ENCODE data around the gene NDUFV1. TPM values are rescaled to one million over a fixed set of nuclear protein-coding genes. Genes with fewer than 3 reads are reported as not detected.
"Not testable (repeated sequence)": the region's sequence is repeated elsewhere in the genome, so short reads cannot be mapped to it uniquely, and the experiment has no call there.

NDUFV1 gene
- total and polyA plus RNA-seq, 2 donors (not counting 1 experiment from before 2014, with no cell fraction given), result 238 to 315 TPM

- Mint-ChIP-seq H3K27ac (peak overlapping the region; percentile 21), H3K4me3 (peak overlapping the region; percentile 14)
Measured at GRCh38 chr11:67617243-67617953, 10.7 kb downstream of the NDUFV1 start.

GRCh38 chr11:67618901-67619659, 12.3 kb downstream of the NDUFV1 start:
- H2AFZ ChIP-seq (ENCODE audit: insufficient read depth, low read depth, low read length, poor library complexity, severe bottlenecking); intact Hi-C loops (cut with micrococcal nuclease); H3K9me3 ChIP-seq (ENCODE audit: control extremely low read depth in 1 of 3, control insufficient read depth in 2 of 3, insufficient read depth in 1 of 3, low read length in 2 of 3); H3K9ac ChIP-seq (ENCODE audit: low read length); ATAC-seq (ENCODE audit: low read depth); H3K4me3 Mint-ChIP-seq; H3K27ac ChIP-seq (ENCODE audit: low read length in 2 of 2); DNase-seq; H3K27me3 ChIP-seq (replicated peaks in 1 of 4; ENCODE audit: control extremely low read depth in 1 of 4, control insufficient read depth in 3 of 4, insufficient read depth in 4 of 4, low read length in 3 of 4); H3K4me3 ChIP-seq (ENCODE audit: control extremely low read depth in 1 of 5, extremely low read depth in 1 of 5, insufficient read depth in 1 of 5, low read depth in 2 of 5, low read length in 4 of 5); H3K9me3 Mint-ChIP-seq (ENCODE audit: insufficient read depth); H3K4me2 ChIP-seq (replicated peaks; ENCODE audit: low read depth, low read length, poor library complexity, severe bottlenecking); H3K36me3 ChIP-seq (replicated peaks in 1 of 2; ENCODE audit: control extremely low read depth in 1 of 2, control insufficient read depth in 1 of 2, extremely low read depth in 1 of 2, insufficient read depth in 2 of 2, low read length in 1 of 2); POLR2A ChIA-PET; H3K79me2 ChIP-seq (ENCODE audit: control insufficient read depth, insufficient read depth, low read length); H3K27ac Mint-ChIP-seq; H3K27me3 Mint-ChIP-seq; H4K20me1 ChIP-seq (ENCODE audit: control insufficient read depth, insufficient read depth, low read length, poor library complexity, severe bottlenecking): not testable (repeated sequence)
- peaks cover 23 to 25% of the 10 kb centered on the region in 2 donors for H3K4me1 ChIP-seq (ENCODE audit: control insufficient read depth in 2 of 2, insufficient read depth in 2 of 2, low read length in 2 of 2)
- peaks cover 31% of the 10 kb centered on the region for H3K4me1 Mint-ChIP-seq
- CTCF ChIA-PET, result interaction anchor here (1.0 to 8.0 kb wide), 4 partner anchors 10 to 47 kb away, joined by 3 to 85 read pairs (median 3); partner anchors contain the start of gene NUDT8
- 96% methylated on average over 36 of the region's 40 CpGs for WGBS (ENCODE audit: insufficient coverage)

More at GRCh38 chr11:67617243-67617953, 10.7 kb downstream of the NDUFV1 start:
- H3K4me1 Mint-ChIP-seq, result peaks cover 44% of the 10 kb centered on the region
- ATAC-seq (ENCODE audit: low read depth) (no peak), DNase-seq (no peak)
- ChIA-PET CTCF (interaction anchor here (0.6 to 8.0 kb wide), 3 partner anchors 11 to 44 kb away, joined by 3 to 85 read pairs (median 3); partner anchors contain the start of gene NUDT8), POLR2A (interaction anchor here (0.5 kb wide), 1 partner anchor 223 kb away, joined by 4 read pairs; no protein-coding TSS in a partner anchor)
- 93% methylated on average over 3 of the region's 7 CpGs for WGBS (ENCODE audit: insufficient coverage)
- Histone ChIP-seq H3K27ac (ENCODE audit: low read length in 2 of 2) (no peak overlapping the region), H3K9ac (ENCODE audit: low read length) (no peak overlapping the region), H2AFZ (ENCODE audit: insufficient read depth, low read depth, low read length, poor library complexity, severe bottlenecking) (no peak overlapping the region), H4K20me1 (ENCODE audit: control insufficient read depth, insufficient read depth, low read length, poor library complexity, severe bottlenecking) (no peaks in the 10 kb centered on the region), H3K4me3 (ENCODE audit: control extremely low read depth in 1 of 5, extremely low read depth in 1 of 5, insufficient read depth in 1 of 5, low read depth in 2 of 5, low read length in 4 of 5) (no peak overlapping the region), H3K36me3 (replicated peaks in 1 of 2; ENCODE audit: control extremely low read depth in 1 of 2, control insufficient read depth in 1 of 2, extremely low read depth in 1 of 2, insufficient read depth in 2 of 2, low read length in 1 of 2) (peaks cover 0 to 4% of the 10 kb centered on the region in 2 experiments), H3K79me2 (ENCODE audit: control insufficient read depth, insufficient read depth, low read length) (no peaks in the 10 kb centered on the region), H3K9me3 (ENCODE audit: control extremely low read depth in 1 of 3, control insufficient read depth in 2 of 3, insufficient read depth in 1 of 3, low read length in 2 of 3) (no peaks in the 10 kb centered on the region), H3K4me1 (ENCODE audit: control insufficient read depth in 2 of 2, insufficient read depth in 2 of 2, low read length in 2 of 2) (peaks cover 32 to 38% of the 10 kb centered on the region in 2 donors), H3K4me2 (replicated peaks; ENCODE audit: low read depth, low read length, poor library complexity, severe bottlenecking) (no peak overlapping the region), H3K27me3 (replicated peaks in 1 of 4; ENCODE audit: control extremely low read depth in 1 of 4, control insufficient read depth in 3 of 4, insufficient read depth in 4 of 4, low read length in 3 of 4) (no peaks in the 10 kb centered on the region)
- TF ChIP-seq EZH2 (IDR thresholded peaks at IDR 0.05; ENCODE audit: borderline replicate concordance, insufficient read depth, low read depth, low read length, poor library complexity, severe bottlenecking), result no peak
- no peak for TF ChIP-seq CTCF (IDR thresholded peaks at IDR 0.05)
- H3K27me3 Mint-ChIP-seq, result no peaks in the 10 kb centered on the region
- no peaks in the 10 kb centered on the region for H3K9me3 Mint-ChIP-seq (ENCODE audit: insufficient read depth)
- intact Hi-C loops (cut with micrococcal nuclease), result no loop called here

GRCh38 chr11:67619683-67620618, 13.2 kb downstream of the NDUFV1 start:
- DNase-seq; H3K27me3 ChIP-seq (replicated peaks in 1 of 4; ENCODE audit: control extremely low read depth in 1 of 4, control insufficient read depth in 3 of 4, insufficient read depth in 4 of 4, low read length in 3 of 4); H3K4me2 ChIP-seq (replicated peaks; ENCODE audit: low read depth, low read length, poor library complexity, severe bottlenecking); H3K9me3 Mint-ChIP-seq (ENCODE audit: insufficient read depth); ATAC-seq (ENCODE audit: low read depth); H4K20me1 ChIP-seq (ENCODE audit: control insufficient read depth, insufficient read depth, low read length, poor library complexity, severe bottlenecking); POLR2A ChIA-PET; H3K4me3 ChIP-seq (ENCODE audit: control extremely low read depth in 1 of 5, extremely low read depth in 1 of 5, insufficient read depth in 1 of 5, low read depth in 2 of 5, low read length in 4 of 5); intact Hi-C loops (cut with micrococcal nuclease); H3K27ac Mint-ChIP-seq; H3K9ac ChIP-seq (ENCODE audit: low read length); H2AFZ ChIP-seq (ENCODE audit: insufficient read depth, low read depth, low read length, poor library complexity, severe bottlenecking); H3K4me3 Mint-ChIP-seq; H3K36me3 ChIP-seq (replicated peaks in 1 of 2; ENCODE audit: control extremely low read depth in 1 of 2, control insufficient read depth in 1 of 2, extremely low read depth in 1 of 2, insufficient read depth in 2 of 2, low read length in 1 of 2); H3K27me3 Mint-ChIP-seq; H3K9me3 ChIP-seq (ENCODE audit: control extremely low read depth in 1 of 3, control insufficient read depth in 2 of 3, insufficient read depth in 1 of 3, low read length in 2 of 3); H3K79me2 ChIP-seq (ENCODE audit: control insufficient read depth, insufficient read depth, low read length); H3K27ac ChIP-seq (ENCODE audit: low read length in 2 of 2): not testable (repeated sequence)
- WGBS (ENCODE audit: insufficient coverage), result 76% methylated on average over 28 of the region's 33 CpGs
- CTCF ChIA-PET, result interaction anchor here (1.0 to 8.0 kb wide), 3 partner anchors 9 to 48 kb away, joined by 3 to 85 read pairs (median 3); partner anchors contain the start of gene NUDT8
- H3K4me1 ChIP-seq (ENCODE audit: control insufficient read depth in 2 of 2, insufficient read depth in 2 of 2, low read length in 2 of 2), result peaks cover 15 to 16% of the 10 kb centered on the region in 2 donors
- peaks cover 22% of the 10 kb centered on the region for H3K4me1 Mint-ChIP-seq
